GM12874 (cell line): ENCODE data around the gene HIF3A.

Source experiments
- CTCF ChIP-seq: IDR thresholded peaks from 2 replicates; pipeline ENCODE4 v1.5.1; 2011; ENCODE audit warnings: low read depth, mild to moderate bottlenecking, control low read depth, low read length, moderate library complexity; ENCODE audit not compliant: insufficient read depth

HIF3A gene

GRCh38 chr19:46373491-46374359 is 76.9 kb downstream of the HIF3A start:
- no peak for TF ChIP-seq CTCF

GRCh38 chr19:46374536-46375475 is 78.0 kb downstream of the HIF3A start:
- TF ChIP-seq CTCF, result no peak

GRCh38 chr19:46376241-46377153 is 79.7 kb downstream of the HIF3A start:
- TF ChIP-seq CTCF, result no peak

- TF ChIP-seq CTCF, result no peak
Measured at GRCh38 chr19:46378268-46378667, 81.4 kb downstream of the HIF3A start.

- TF ChIP-seq CTCF, result no peak
Measured at GRCh38 chr19:46380690-46381089, 83.8 kb downstream of the HIF3A start.

- no peak for TF ChIP-seq CTCF
Measured at GRCh38 chr19:46381346-46381745, 84.5 kb downstream of the HIF3A start.
